CD4-positive, alpha-beta memory T cell (primary cell): ENCODE data around the gene OR5V1. TPM values are rescaled to one million over a fixed set of nuclear protein-coding genes. Genes with fewer than 3 reads are reported as not detected.
A peak's percentile ranks its signal among the peaks of the same experiment; 100 is the strongest.
"Not testable (repeated sequence)": the region's sequence is repeated elsewhere in the genome, so short reads cannot be mapped to it uniquely, and the experiment has no call there.

ENCODE experiments used
- CTCF ChIA-PET: fragments of 350-600 bp; sonication (Branson Sonifier 250); formaldehyde crosslinking; loops from one replicate; lab custom pipeline; 2021; ENCODE audit warnings: inconsistent platforms; ENCODE audit not compliant: partially characterized antibody; lab: Charles Lee
- POLR2A ChIA-PET: fragments of 350-600 bp; sonication (Branson Sonifier 250); formaldehyde crosslinking; loops from one replicate; lab custom pipeline; 2021; ENCODE audit not compliant: partially characterized antibody; lab: Charles Lee
- DNase-seq, 5 donors: peaks; one replicate each; pipeline versions ENCODE4 v3.0.0 to v3.0.0-alpha.2; 2020 to 2022; ENCODE audit warnings: mixed read lengths in 1 of 5
- H3K27ac ChIP-seq: one replicate; pipeline ENCODE4 v1.7.0; 2013; ENCODE audit warnings: low read depth, low read length
- H3K27me3 ChIP-seq: 2 replicates; pipeline ENCODE4 v1.7.0; 2013; ENCODE audit warnings: mild to moderate bottlenecking, low read length, moderate library complexity; ENCODE audit not compliant: insufficient read depth
- H3K36me3 ChIP-seq: 2 replicates; pipeline ENCODE4 v1.7.0; 2013; ENCODE audit warnings: mild to moderate bottlenecking, low read length, moderate library complexity; ENCODE audit not compliant: insufficient read depth
- H3K4me1 ChIP-seq: 2 replicates; pipeline ENCODE4 v1.7.0; 2013; ENCODE audit warnings: mild to moderate bottlenecking, low read length, moderate library complexity; ENCODE audit not compliant: insufficient read depth
- H3K4me3 ChIP-seq, 2 donors: one replicate each; pipeline ENCODE4 v1.7.0; 2013; ENCODE audit warnings: low read length in 2 of 2, mild to moderate bottlenecking in 1 of 2
- H3K9me3 ChIP-seq, 2 donors: one replicate each; pipeline ENCODE4 v1.7.0; 2013; ENCODE audit warnings: low read length in 2 of 2, control low read depth in 1 of 2; ENCODE audit not compliant: control insufficient read depth in 1 of 2
- H3K27ac Mint-ChIP-seq, 7 donors: one replicate each; pipeline ENCODE4 v1.8.0; 2020 to 2021; ENCODE audit warnings: mixed read lengths in 7 of 7, mild to moderate bottlenecking in 6 of 7, inconsistent platforms in 3 of 7, moderate library complexity in 3 of 7
- H3K27me3 Mint-ChIP-seq, 2 donors: one replicate each; pipeline ENCODE4 v1.8.0; 2020 to 2021; ENCODE audit warnings: mixed read lengths in 2 of 2
- H3K36me3 Mint-ChIP-seq, 2 donors: one replicate each; pipeline ENCODE4 v1.8.0; 2020 to 2021; ENCODE audit warnings: mixed read lengths in 2 of 2, inconsistent platforms in 1 of 2, mild to moderate bottlenecking in 1 of 2
- H3K4me1 Mint-ChIP-seq, 4 donors: one replicate each; pipeline ENCODE4 v1.8.0; 2020 to 2021; ENCODE audit warnings: mixed read lengths in 4 of 4, mild to moderate bottlenecking in 1 of 4
- H3K4me3 Mint-ChIP-seq, 8 donors: one replicate each; pipeline ENCODE4 v1.8.0; 2020 to 2021; ENCODE audit warnings: mixed read lengths in 8 of 8, mild to moderate bottlenecking in 7 of 8, moderate library complexity in 6 of 8, inconsistent platforms in 3 of 8
- H3K9me3 Mint-ChIP-seq, 8 donors: one replicate each; pipeline ENCODE4 v1.8.0; 2020 to 2021; ENCODE audit warnings: mixed read lengths in 8 of 8, mild to moderate bottlenecking in 5 of 8, inconsistent platforms in 3 of 8, moderate library complexity in 1 of 8
- intact Hi-C: fragments of 100-400 bp; cut with micrococcal nuclease; formaldehyde crosslinking; loops from one replicate; pipeline ENCODE4 v1.15.1; 2023
- polyA plus RNA-seq, 2 donors: library from polyadenylated mRNA; unstranded; fragments of 300-500 nt; fragmentation: Illumina TruSeq; gene quantifications; one replicate each; pipeline ENCODE4 v1.2.3, GENCODE V29; 2021
- total RNA-seq, 2 experiments: library from RNA; stranded (reverse); gene quantifications; one replicate each; pipeline ENCODE4 v1.2.3, GENCODE V29; 2021

The OR5V1 gene
- total and polyA plus RNA-seq, 4 experiments from 2014 or later, result not detected

DNA sequence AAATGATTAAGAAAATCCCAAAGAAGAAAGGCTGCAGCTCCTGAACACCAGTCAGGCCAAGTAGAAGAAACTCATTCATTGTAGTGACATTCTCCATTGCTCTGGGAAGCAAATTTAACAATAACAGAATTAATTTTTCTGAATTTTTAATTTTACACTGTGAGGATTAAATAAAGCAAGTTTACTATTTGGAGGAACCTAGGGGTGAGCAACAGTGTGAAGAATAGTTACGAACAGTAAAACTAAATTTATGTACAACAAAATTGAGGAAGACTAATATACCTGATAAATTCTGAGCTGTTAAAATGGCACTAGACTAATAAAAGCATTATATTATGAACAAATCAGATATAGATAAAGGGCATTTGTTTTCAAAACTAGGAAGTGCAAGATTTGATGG is 6.5 kb upstream of the OR5V1 start, which contains the start of gene OR12D3:
Gene OR12D3, minus strand, starts transcription at position 101 of the 400 bp plus-strand sequence. Its CDS starts 4 bp downstream, at position 97.
- intact Hi-C loops, result no loop called here
- no peaks in the 10 kb centered on the region for H3K36me3 ChIP-seq
- no peak within 1 kb of the TSS for H3K27ac ChIP-seq
- no peaks in the 10 kb centered on the region for H3K27me3 ChIP-seq
- H3K9me3 Mint-ChIP-seq, result peaks cover 0 to 6% (median 0%) of the 10 kb centered on the region in 8 donors
- H3K4me3 ChIP-seq, result no peak within 1 kb of the TSS
- peaks cover 18 to 35% of the 10 kb centered on the region in 2 donors for H3K27me3 Mint-ChIP-seq
- H3K27ac Mint-ChIP-seq, result no peak within 1 kb of the TSS
- CTCF ChIA-PET, result no interaction called here
- no peaks in the 10 kb centered on the region for H3K9me3 ChIP-seq
- no peak within 1 kb of the TSS for H3K4me3 Mint-ChIP-seq
- H3K4me1 ChIP-seq, result no peaks in the 10 kb centered on the region
- H3K4me1 Mint-ChIP-seq, result no peaks in the 10 kb centered on the region
- POLR2A ChIA-PET, result no interaction called here
- DNase-seq, result no peak
- no peaks in the 10 kb centered on the region for H3K36me3 Mint-ChIP-seq

DNA sequence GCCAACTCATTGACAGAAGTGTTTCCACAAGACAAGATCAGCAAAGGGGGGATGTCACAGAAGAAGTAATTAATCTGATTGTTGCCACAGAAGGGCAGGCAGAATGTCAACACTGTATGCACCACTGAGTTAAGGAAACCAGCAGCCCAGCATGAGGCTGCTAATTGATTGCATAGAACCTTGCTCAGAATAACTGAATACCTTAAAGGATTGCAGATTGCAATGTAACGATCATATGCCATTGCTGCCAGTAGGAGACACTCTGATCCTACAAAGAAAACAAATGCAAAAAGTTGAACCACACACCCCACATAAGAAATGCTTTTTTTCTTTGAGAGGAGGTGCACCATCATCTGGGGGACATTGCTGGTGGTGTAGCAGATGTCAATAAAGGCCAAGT is 13.1 kb downstream of the OR5V1 start:
- intact Hi-C loops, result no loop called here
- CTCF ChIA-PET, result no interaction called here
- H3K36me3 ChIP-seq, result no peaks in the 10 kb centered on the region
- peaks cover 6 to 21% (median 13%) of the 10 kb centered on the region in 8 donors for H3K9me3 Mint-ChIP-seq
- POLR2A ChIA-PET, result no interaction called here
- peaks cover 5% of the 10 kb centered on the region for H3K27me3 ChIP-seq
- no peak overlapping the region for H3K27ac Mint-ChIP-seq
- H3K27ac ChIP-seq, result no peak overlapping the region
- no peak overlapping the region for H3K4me3 Mint-ChIP-seq
- H3K4me1 Mint-ChIP-seq, result no peaks in the 10 kb centered on the region
- no peak overlapping the region for H3K4me3 ChIP-seq
- H3K36me3 Mint-ChIP-seq, result no peaks in the 10 kb centered on the region
- H3K9me3 ChIP-seq, result no peaks in the 10 kb centered on the region
- peaks cover 39% of the 10 kb centered on the region in 2 donors for H3K27me3 Mint-ChIP-seq
- H3K4me1 ChIP-seq, result no peaks in the 10 kb centered on the region
- no peak for DNase-seq

- intact Hi-C loops, result no loop called here
- CTCF ChIA-PET, result no interaction called here
- H3K4me3 ChIP-seq, result no peak overlapping the region
- no peaks in the 10 kb centered on the region for H3K9me3 ChIP-seq
- H3K4me1 Mint-ChIP-seq, result no peaks in the 10 kb centered on the region
- no peak overlapping the region for H3K27ac ChIP-seq
- POLR2A ChIA-PET, result no interaction called here
- no peaks in the 10 kb centered on the region for H3K36me3 ChIP-seq
- no peaks in the 10 kb centered on the region for H3K4me1 ChIP-seq
- no peak overlapping the region for H3K27ac Mint-ChIP-seq
- H3K27me3 Mint-ChIP-seq, result peaks cover 36% of the 10 kb centered on the region in 2 donors
- no peak for DNase-seq
- H3K27me3 ChIP-seq, result peaks cover 5% of the 10 kb centered on the region
- H3K36me3 Mint-ChIP-seq, result no peaks in the 10 kb centered on the region
- peaks cover 6 to 26% (median 14%) of the 10 kb centered on the region in 8 donors for H3K9me3 Mint-ChIP-seq
- H3K4me3 Mint-ChIP-seq, result no peak overlapping the region
These were observed 13.7 kb downstream of the OR5V1 start for GRCh38 chr6:29354980-29355379.

DNA sequence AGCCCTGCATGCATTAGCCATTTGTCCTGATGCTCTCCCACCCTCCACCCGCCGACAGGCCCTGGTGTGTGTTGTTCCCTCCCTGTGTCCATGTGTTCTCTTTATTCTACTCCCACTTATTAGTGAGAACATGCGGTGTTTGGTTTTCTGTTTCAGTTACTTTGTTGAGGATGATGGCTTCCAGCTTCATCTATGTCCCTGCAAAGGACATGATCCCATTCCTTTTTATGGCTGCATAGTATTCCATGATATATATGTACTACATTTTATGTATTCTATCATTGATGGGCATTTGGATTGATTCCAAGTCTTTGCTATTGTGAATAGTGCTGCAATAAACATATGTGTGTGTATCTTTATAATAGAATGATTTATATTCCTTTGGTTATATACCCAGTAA is 19.3 kb downstream of the OR5V1 start:
- H3K27ac Mint-ChIP-seq, H3K36me3 ChIP-seq, H3K4me3 ChIP-seq, H3K4me1 Mint-ChIP-seq, intact Hi-C loops, H3K9me3 ChIP-seq, POLR2A ChIA-PET, H3K36me3 Mint-ChIP-seq, DNase-seq, CTCF ChIA-PET, H3K27me3 ChIP-seq, H3K27ac ChIP-seq, H3K4me1 ChIP-seq: not testable (repeated sequence)
- Mint-ChIP-seq H3K9me3 (peaks cover 8 to 26% (median 15%) of the 10 kb centered on the region in 8 donors), H3K4me3 (peak overlapping the region in 1 of 8 donors; percentile 66), H3K27me3 (peaks cover 15 to 21% of the 10 kb centered on the region in 2 donors)

GRCh38 chr6:29345380-29345779 is 23.3 kb downstream of the OR5V1 start:
- Histone ChIP-seq H3K27me3 (no peaks in the 10 kb centered on the region), H3K4me1 (no peaks in the 10 kb centered on the region), H3K4me3 (no peak overlapping the region), H3K36me3 (no peaks in the 10 kb centered on the region), H3K9me3 (no peaks in the 10 kb centered on the region), H3K27ac (no peak overlapping the region)
- Mint-ChIP-seq H3K4me1 (no peaks in the 10 kb centered on the region), H3K36me3 (no peaks in the 10 kb centered on the region), H3K27me3 (peaks cover 6 to 10% of the 10 kb centered on the region in 2 donors), H3K9me3 (peaks cover 0 to 5% (median 2%) of the 10 kb centered on the region in 8 donors), H3K4me3 (no peak overlapping the region), H3K27ac (no peak overlapping the region)
- POLR2A ChIA-PET, result no interaction called here
- intact Hi-C loops, result no loop called here
- CTCF ChIA-PET, result no interaction called here
- DNase-seq, result no peak

- Mint-ChIP-seq H3K27me3 (peaks cover 23% of the 10 kb centered on the region in 2 donors), H3K4me1 (no peaks in the 10 kb centered on the region), H3K4me3 (no peak overlapping the region), H3K9me3 (peaks cover 0 to 5% (median under 1%) of the 10 kb centered on the region in 8 donors), H3K27ac (no peak overlapping the region), H3K36me3 (no peaks in the 10 kb centered on the region)
- no peaks in the 10 kb centered on the region for H3K36me3 ChIP-seq
- no peak overlapping the region for H3K4me3 ChIP-seq
- DNase-seq, result no peak
- intact Hi-C loops, result no loop called here
- POLR2A ChIA-PET, result no interaction called here
- no peaks in the 10 kb centered on the region for H3K4me1 ChIP-seq
- CTCF ChIA-PET, result no interaction called here
- H3K27ac ChIP-seq, result no peak overlapping the region
- H3K27me3 ChIP-seq, result no peaks in the 10 kb centered on the region
- H3K9me3 ChIP-seq, result no peaks in the 10 kb centered on the region
These were observed 32.4 kb downstream of the OR5V1 start for GRCh38 chr6:29336269-29336668.

GRCh38 chr6:29332676-29333075 is 36.0 kb downstream of the OR5V1 start:
- H3K4me3 Mint-ChIP-seq, result no peak overlapping the region
- peaks cover 0 to 5% (median 0%) of the 10 kb centered on the region in 8 donors for H3K9me3 Mint-ChIP-seq
- Histone ChIP-seq H3K4me3 (no peak overlapping the region), H3K27me3 (no peaks in the 10 kb centered on the region), H3K36me3 (no peaks in the 10 kb centered on the region), H3K27ac (no peak overlapping the region), H3K9me3 (no peaks in the 10 kb centered on the region), H3K4me1 (no peaks in the 10 kb centered on the region)
- ChIA-PET POLR2A (no interaction called here), CTCF (no interaction called here)
- no peak overlapping the region for H3K27ac Mint-ChIP-seq
- no peaks in the 10 kb centered on the region for H3K4me1 Mint-ChIP-seq
- intact Hi-C loops, result no loop called here
- no peak for DNase-seq
- H3K36me3 Mint-ChIP-seq, result no peaks in the 10 kb centered on the region
- H3K27me3 Mint-ChIP-seq, result peaks cover 18 to 29% of the 10 kb centered on the region in 2 donors

- ChIA-PET CTCF (no interaction called here), POLR2A (no interaction called here)
- no peak overlapping the region for H3K27ac Mint-ChIP-seq
- Histone ChIP-seq H3K4me3 (no peak overlapping the region), H3K4me1 (no peaks in the 10 kb centered on the region), H3K9me3 (no peaks in the 10 kb centered on the region), H3K27me3 (no peaks in the 10 kb centered on the region), H3K36me3 (no peaks in the 10 kb centered on the region), H3K27ac (no peak overlapping the region)
- no peaks in the 10 kb centered on the region for H3K36me3 Mint-ChIP-seq
- intact Hi-C loops, result no loop called here
- H3K4me3 Mint-ChIP-seq, result no peak overlapping the region
- H3K4me1 Mint-ChIP-seq, result no peaks in the 10 kb centered on the region
- peaks cover 17 to 31% of the 10 kb centered on the region in 2 donors for H3K27me3 Mint-ChIP-seq
- H3K9me3 Mint-ChIP-seq, result no peaks in the 10 kb centered on the region
- DNase-seq, result no peak
These were observed 42.9 kb downstream of the OR5V1 start for GRCh38 chr6:29325777-29326176.
